IMR-90 (cell line): ENCODE data around the gene MGAT5. TPM values are rescaled to one million over a fixed set of nuclear protein-coding genes. Genes with fewer than 3 reads are reported as not detected.

Experiments used
- ATAC-seq: fragments of 200-7000 bp; cut with Tn5 transposase; 2 replicates; pipeline ENCODE4 v1.9.1; 2020; ENCODE audit warnings: low read depth, mild to moderate bottlenecking, moderate library complexity
- BruUV-seq: library from RNA; stranded (reverse); fragments of 400-500 nt; replicated peaks from 2 replicates; lab custom pipeline; 2021; lab: Mats Ljungman, UMichigan
- CTCF ChIA-PET: fragments of 300-600 bp; formaldehyde crosslinking; extraction: SDS; loops from one replicate; lab custom pipeline; 2021; ENCODE audit warnings: antibody characterized with exemption; lab: Yijun Ruan, JAX
- POLR2A ChIA-PET: fragments of 300-600 bp; sonication (Branson Sonifier 250); formaldehyde crosslinking; loops from one replicate; lab custom pipeline; 2022; ENCODE audit warnings: antibody characterized with exemption; ENCODE audit not compliant: unreplicated experiment; lab: Charles Lee
- DNase-seq: peaks from one replicate; pipeline ENCODE4 v3.0.0; 2013
- H2AFZ ChIP-seq: replicated peaks from 2 replicates; pipeline ENCODE3; 2013; ENCODE audit warnings: low read length, mild to moderate bottlenecking; ENCODE audit not compliant: poor library complexity
- H2AK5ac ChIP-seq: 2 replicates; pipeline ENCODE4 v1.6.1; 2013; ENCODE audit warnings: low read depth, low read length, inconsistent platforms
- H2AK9ac ChIP-seq: replicated peaks from 2 replicates; pipeline ENCODE3; 2013; ENCODE audit warnings: mild to moderate bottlenecking, low read depth, low read length, moderate library complexity; ENCODE audit not compliant: poor library complexity
- H2BK120ac ChIP-seq: 2 replicates; pipeline ENCODE4 v1.6.1; 2013; ENCODE audit warnings: low read depth, low read length, inconsistent platforms
- H2BK15ac ChIP-seq: 3 replicates; pipeline ENCODE4 v1.6.1; 2013; ENCODE audit warnings: low read depth, low read length, inconsistent platforms
- H2BK20ac ChIP-seq: 2 replicates; pipeline ENCODE4 v1.6.1; 2013; ENCODE audit warnings: low read depth, mild to moderate bottlenecking, inconsistent platforms, low read length, moderate library complexity
- H2BK5ac ChIP-seq: 2 replicates; pipeline ENCODE4 v1.6.1; 2013; ENCODE audit warnings: mild to moderate bottlenecking, low read depth, low read length, inconsistent platforms; ENCODE audit not compliant: poor library complexity, severe bottlenecking
- H3K14ac ChIP-seq: replicated peaks from 2 replicates; pipeline ENCODE4 v1.6.1; 2013; ENCODE audit warnings: low read depth, low read length, inconsistent platforms
- H3K18ac ChIP-seq: 2 replicates; pipeline ENCODE4 v1.6.1; 2013; ENCODE audit warnings: low read depth, low read length, control low read depth
- H3K23ac ChIP-seq: 2 replicates; pipeline ENCODE4 v1.6.1; 2013; ENCODE audit warnings: low read depth, low read length, inconsistent platforms
- H3K27ac ChIP-seq: 2 replicates; pipeline ENCODE4 v1.5.1; 2013; ENCODE audit warnings: mild to moderate bottlenecking, control low read depth, low read length; ENCODE audit not compliant: insufficient read depth
- H3K27me3 ChIP-seq: 2 replicates; pipeline ENCODE4 v1.6.1; 2013; ENCODE audit warnings: low read length; ENCODE audit not compliant: control insufficient read depth, insufficient read depth
- H3K36me3 ChIP-seq: 2 replicates; pipeline ENCODE4 v1.6.1; 2013; ENCODE audit warnings: low read length, mixed read lengths; ENCODE audit not compliant: control insufficient read depth, insufficient read depth
- H3K4ac ChIP-seq: 2 replicates; pipeline ENCODE4 v1.6.1; 2013; ENCODE audit warnings: low read depth, low read length, inconsistent platforms
- H3K4me1 ChIP-seq: 2 replicates; pipeline ENCODE4 v1.6.1; 2013; ENCODE audit warnings: low read length, mixed read lengths; ENCODE audit not compliant: control insufficient read depth, insufficient read depth
- H3K4me2 ChIP-seq: 2 replicates; pipeline ENCODE4 v1.6.1; 2013; ENCODE audit warnings: low read depth, mild to moderate bottlenecking, control low read depth, low read length, moderate library complexity
- H3K4me3 ChIP-seq: 2 replicates; pipeline ENCODE4 v1.5.1; 2013; ENCODE audit warnings: low read depth, mild to moderate bottlenecking, control low read depth, low read length, moderate library complexity; ENCODE audit not compliant: insufficient read depth
- H3K56ac ChIP-seq: 2 replicates; pipeline ENCODE4 v1.6.1; 2013; ENCODE audit warnings: low read length, inconsistent platforms; ENCODE audit not compliant: insufficient read depth; ENCODE audit errors: extremely low read depth
- H3K79me1 ChIP-seq, 2 experiments: 2 replicates each; pipeline ENCODE4 v1.6.1; 2013; ENCODE audit warnings: low read length in 2 of 2, inconsistent platforms in 1 of 2, low read depth in 1 of 2
- H3K9ac ChIP-seq: 2 replicates; pipeline ENCODE4 v1.6.1; 2013; ENCODE audit warnings: low read depth, low read length, control low read depth
- H3K9me1 ChIP-seq: 2 replicates; pipeline ENCODE4 v1.6.1; 2013; ENCODE audit warnings: low read length, inconsistent platforms; ENCODE audit not compliant: insufficient read depth
- H3K9me3 ChIP-seq: 2 replicates; pipeline ENCODE4 v1.6.1; 2013; ENCODE audit warnings: low read length; ENCODE audit not compliant: control insufficient read depth, insufficient read depth
- H4K20me1 ChIP-seq: 2 replicates; pipeline ENCODE4 v1.6.1; 2013; ENCODE audit warnings: low read length, inconsistent platforms; ENCODE audit not compliant: insufficient read depth
- H4K5ac ChIP-seq: 2 replicates; pipeline ENCODE4 v1.6.1; 2013; ENCODE audit warnings: mild to moderate bottlenecking, low read depth, low read length, control low read depth
- H4K8ac ChIP-seq, 2 experiments: 2 replicates each; pipeline ENCODE4 v1.6.1; 2013; ENCODE audit warnings: low read depth in 2 of 2, low read length in 2 of 2, control low read depth in 1 of 2, inconsistent platforms in 1 of 2
- H4K91ac ChIP-seq: 2 replicates; pipeline ENCODE4 v1.6.1; 2013; ENCODE audit warnings: low read depth, low read length, inconsistent platforms; ENCODE audit not compliant: insufficient read depth
- FOS ChIP-seq: fragments of 150-350 bp; IDR thresholded peaks from 2 replicates; pipeline ENCODE4 v1.6.1; 2016; ENCODE audit warnings: low read depth, low read length
- RAD21 ChIP-seq: IDR thresholded peaks from 2 replicates; pipeline ENCODE4 v1.6.1; 2012; ENCODE audit warnings: low read length, improper control_type of control experiment
- WGBS, 2 experiments: methylation state at CpG; one replicate each; pipeline versions ENCODE4 v1.1.5 to v1.1.7; 2013; ENCODE audit warnings: missing lambda C conversion rate in 2 of 2; ENCODE audit not compliant: insufficient read length in 1 of 2; ENCODE audit errors: extremely low coverage in 2 of 2; 5-methylcytosine and 5-hydroxymethylcytosine counted together
- dilution Hi-C: fragments of 300-500 bp; cut with HindIII; formaldehyde crosslinking; loops from one replicate; pipeline ENCODE4 v1.14.3; 2018; ENCODE audit warnings: low sequenced_read_pairs; ENCODE audit not compliant: unreplicated experiment
- in situ Hi-C: fragments of 300-500 bp; cut with MboI; formaldehyde crosslinking; loops from 3 replicates; pipeline ENCODE4 v1.14.3; 2019; ENCODE audit warnings: low sequenced_read_pairs, inconsistent platforms, mixed read lengths
- intact Hi-C: fragments of 100-400 bp; cut with micrococcal nuclease; formaldehyde crosslinking; loops from 2 replicates; pipeline ENCODE4 v1.10.0; 2022
- polyA plus RNA-seq, 3 experiments: library from polyadenylated mRNA; depleted of rRNA; stranded (reverse); fragments of >200 nt; gene quantifications; 2 replicates each; pipeline ENCODE4 v1.2.3, GENCODE V29; 2012; ENCODE audit warnings: low replicate concordance in 1 of 3
- total RNA-seq: library from RNA; depleted of rRNA; stranded (reverse); fragments of >200 nt; gene quantifications from 2 replicates; pipeline ENCODE4 v1.2.3, GENCODE V29; 2012
- TF ChIP-seq, protein P1 (sequence below): conservative IDR thresholded peaks from 2 replicates; pipeline ENCODE4 v1.5.1; 2012; ENCODE audit warnings: mild to moderate bottlenecking, low read depth, low read length, improper control_type of control experiment
- TF ChIP-seq, protein P2 (sequence below): fragments of 150-350 bp; IDR thresholded peaks from 2 replicates; pipeline ENCODE4 v1.6.1; 2016; ENCODE audit warnings: low read depth, mild to moderate bottlenecking, low read length, moderate library complexity, borderline replicate concordance

MGAT5 gene
- total and polyA plus RNA-seq, 2 of the 4 experiments (the other 2 are of a cell fraction): 22.9 to 59.9 TPM

DNA sequence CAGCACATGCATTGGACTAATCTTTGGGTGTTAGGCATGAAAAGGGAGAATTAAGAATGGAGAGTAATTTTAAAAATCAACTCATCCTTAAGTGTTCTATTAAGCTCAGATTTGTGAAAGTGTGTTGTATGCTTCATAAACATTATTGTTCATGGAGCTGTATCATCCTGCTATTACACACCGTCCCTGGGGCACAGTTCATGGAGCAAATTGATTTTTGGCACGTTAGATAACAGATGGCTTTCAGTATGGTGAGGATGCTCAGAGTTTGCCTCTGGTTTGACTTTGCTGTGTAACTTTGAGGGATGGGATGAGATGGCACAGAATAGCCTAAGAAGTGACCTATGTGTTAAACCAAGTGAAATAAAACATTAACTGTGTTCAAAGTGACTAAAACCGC is 97.1 kb downstream of the MGAT5 start:
- Histone ChIP-seq H4K8ac (no peak overlapping the region), H4K91ac (no peak overlapping the region), H4K5ac (no peak overlapping the region), H3K23ac (no peak overlapping the region), H3K4me3 (no peak overlapping the region), H3K56ac (no peak overlapping the region), H2BK120ac (no peak overlapping the region; the same call in 1 of the 2 replicates), H3K9me3 (no peaks in the 10 kb centered on the region), H2AK5ac (no peak overlapping the region), H3K27ac (no peak overlapping the region), H2AFZ (no peak overlapping the region), H3K79me1 (peaks cover 5 to 20% of the 10 kb centered on the region in 2 experiments; a peak in 3 of 4 replicates), H3K4me2 (no peak overlapping the region), H3K9ac (no peak overlapping the region), H3K9me1 (peaks cover 11% of the 10 kb centered on the region), H3K4me1 (peaks cover 6% of the 10 kb centered on the region), H2BK20ac (no peak overlapping the region), H3K14ac (no peak overlapping the region), H3K27me3 (no peaks in the 10 kb centered on the region), H3K4ac (no peak overlapping the region; the same call in 1 of the 2 replicates), H3K18ac (no peak overlapping the region), H4K20me1 (no peaks in the 10 kb centered on the region), H2BK5ac (no peak overlapping the region), H2BK15ac (no peak overlapping the region), H2AK9ac (no peak overlapping the region), H3K36me3 (peaks cover 26% of the 10 kb centered on the region)
- intact Hi-C loops (no loop called here), dilution Hi-C loops (no loop called here), in situ Hi-C loops (no loop called here)
- ChIA-PET CTCF (interaction anchor here (0.9 kb wide), 1 partner anchor 15 kb away, joined by 3 read pairs; no protein-coding TSS in a partner anchor), POLR2A (no interaction called here)
- no peak for ATAC-seq
- WGBS, 2 experiments: no CpG with 5 or more reads among the region's 3 CpGs
- TF ChIP-seq, protein P1, sequence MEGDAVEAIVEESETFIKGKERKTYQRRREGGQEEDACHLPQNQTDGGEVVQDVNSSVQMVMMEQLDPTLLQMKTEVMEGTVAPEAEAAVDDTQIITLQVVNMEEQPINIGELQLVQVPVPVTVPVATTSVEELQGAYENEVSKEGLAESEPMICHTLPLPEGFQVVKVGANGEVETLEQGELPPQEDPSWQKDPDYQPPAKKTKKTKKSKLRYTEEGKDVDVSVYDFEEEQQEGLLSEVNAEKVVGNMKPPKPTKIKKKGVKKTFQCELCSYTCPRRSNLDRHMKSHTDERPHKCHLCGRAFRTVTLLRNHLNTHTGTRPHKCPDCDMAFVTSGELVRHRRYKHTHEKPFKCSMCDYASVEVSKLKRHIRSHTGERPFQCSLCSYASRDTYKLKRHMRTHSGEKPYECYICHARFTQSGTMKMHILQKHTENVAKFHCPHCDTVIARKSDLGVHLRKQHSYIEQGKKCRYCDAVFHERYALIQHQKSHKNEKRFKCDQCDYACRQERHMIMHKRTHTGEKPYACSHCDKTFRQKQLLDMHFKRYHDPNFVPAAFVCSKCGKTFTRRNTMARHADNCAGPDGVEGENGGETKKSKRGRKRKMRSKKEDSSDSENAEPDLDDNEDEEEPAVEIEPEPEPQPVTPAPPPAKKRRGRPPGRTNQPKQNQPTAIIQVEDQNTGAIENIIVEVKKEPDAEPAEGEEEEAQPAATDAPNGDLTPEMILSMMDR: no peak
- TF ChIP-seq FOS: no peak
- no peak for TF ChIP-seq RAD21
- TF ChIP-seq, protein P2, sequence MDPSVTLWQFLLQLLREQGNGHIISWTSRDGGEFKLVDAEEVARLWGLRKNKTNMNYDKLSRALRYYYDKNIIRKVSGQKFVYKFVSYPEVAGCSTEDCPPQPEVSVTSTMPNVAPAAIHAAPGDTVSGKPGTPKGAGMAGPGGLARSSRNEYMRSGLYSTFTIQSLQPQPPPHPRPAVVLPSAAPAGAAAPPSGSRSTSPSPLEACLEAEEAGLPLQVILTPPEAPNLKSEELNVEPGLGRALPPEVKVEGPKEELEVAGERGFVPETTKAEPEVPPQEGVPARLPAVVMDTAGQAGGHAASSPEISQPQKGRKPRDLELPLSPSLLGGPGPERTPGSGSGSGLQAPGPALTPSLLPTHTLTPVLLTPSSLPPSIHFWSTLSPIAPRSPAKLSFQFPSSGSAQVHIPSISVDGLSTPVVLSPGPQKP: no peak
- no peak for DNase-seq
- no TSS peak for BruUV-seq
